K562 (cell line): ENCODE data around the gene COX19. TPM values are rescaled to one million over a fixed set of nuclear protein-coding genes. Genes with fewer than 3 reads are reported as not detected.

Experiments used
- ATAC-seq: fragments of 200-7000 bp; cut with Tn5 transposase; 3 replicates; pipeline ENCODE4 v1.9.1; 2020; ENCODE audit warnings: moderate library complexity
- BruUV-seq: library from RNA; stranded (reverse); fragments of 400-500 nt; replicated peaks from 2 replicates; lab custom pipeline; 2021; lab: Mats Ljungman, UMichigan
- CTCF ChIA-PET: fragments of 300-600 bp; formaldehyde crosslinking; extraction: SDS; loops from one replicate; lab custom pipeline; 2021; ENCODE audit warnings: low intra/inter-chr PET ratio; lab: Yijun Ruan, JAX
- POLR2A ChIA-PET: fragments of 300-600, 350-650 bp; sonication (Branson Sonifier 250); formaldehyde crosslinking; extraction: SDS; loops from one replicate; lab custom pipeline; 2021; ENCODE audit warnings: antibody characterized with exemption, inconsistent platforms; lab: Yijun Ruan, JAX
- DNase-seq, 4 experiments: peaks; one replicate each; pipeline versions ENCODE4 v3.0.0 to v3.0.0-alpha.2; 2011 to 2018; ENCODE audit warnings: low spot score in 3 of 4, mixed read lengths in 3 of 4; ENCODE audit errors: extremely low read depth in 1 of 4
- FAIRE-seq: peaks from 2 replicates; lab custom pipeline; 2011; peaks lifted over from hg19 to GRCh38; lab: Jason Lieb, UNC
- H2AFZ ChIP-seq: 2 replicates; pipeline ENCODE4 v1.6.0; 2011; ENCODE audit warnings: low read depth, low read length, control low read depth, inconsistent platforms
- H3K27ac ChIP-seq: fragments of 200-600 bp; 3 replicates; pipeline ENCODE4 v1.8.0; 2011; ENCODE audit warnings: low read depth, mild to moderate bottlenecking, control low read depth, inconsistent platforms, low read length, moderate library complexity, mixed read lengths; ENCODE audit errors: extremely low read depth
- H3K27me3 ChIP-seq, 2 experiments: fragments of 300-600 bp in 1 of 2; 2 replicates in 1 of 2; 3 replicates in 1 of 2; pipeline versions ENCODE4 v1.6.0 to v1.8.0; 2011; ENCODE audit warnings: inconsistent platforms in 2 of 2, low read length in 2 of 2, mild to moderate bottlenecking in 1 of 2, mixed read lengths in 1 of 2, moderate library complexity in 1 of 2; ENCODE audit not compliant: control insufficient read depth in 2 of 2, insufficient read depth in 2 of 2
- H3K36me3 ChIP-seq: fragments of 300-600 bp; 3 replicates; pipeline ENCODE4 v1.8.0; 2011; ENCODE audit warnings: mild to moderate bottlenecking, low read length, inconsistent platforms; ENCODE audit not compliant: control insufficient read depth, insufficient read depth
- H3K4me1 ChIP-seq, 2 experiments: fragments of 200-600 bp in 1 of 2; replicated peaks in 1 of 2; 2 replicates in 1 of 2; 3 replicates in 1 of 2; pipeline versions ENCODE4 v1.5.1 to v1.8.0; 2011; ENCODE audit warnings: inconsistent platforms in 2 of 2, low read length in 2 of 2, mild to moderate bottlenecking in 1 of 2, mixed read lengths in 1 of 2, moderate library complexity in 1 of 2; ENCODE audit not compliant: control insufficient read depth in 2 of 2, insufficient read depth in 2 of 2
- H3K4me2 ChIP-seq: 2 replicates; pipeline ENCODE4 v1.6.1; 2011; ENCODE audit warnings: low read length, control low read depth, inconsistent platforms, mixed read lengths; ENCODE audit not compliant: insufficient read depth
- H3K4me3 ChIP-seq: fragments of 200-600 bp; sonication (generic), shearing (Covaris generic); 2 replicates; pipeline ENCODE4 v1.5.1; 2016; ENCODE audit warnings: control low read depth, inconsistent platforms
- H3K79me2 ChIP-seq: fragments of 200-600 bp; 3 replicates; pipeline ENCODE4 v1.8.0; 2011; ENCODE audit warnings: low read length, inconsistent platforms; ENCODE audit not compliant: control insufficient read depth, insufficient read depth
- H3K9ac ChIP-seq, 2 experiments: 2 replicates each; pipeline versions ENCODE4 v1.6.0 to v1.6.1; 2011; ENCODE audit warnings: low read depth in 2 of 2, low read length in 2 of 2, control low read depth in 1 of 2, inconsistent platforms in 1 of 2, mild to moderate bottlenecking in 1 of 2, mixed read lengths in 1 of 2; ENCODE audit not compliant: insufficient read depth in 1 of 2
- H3K9me1 ChIP-seq: one replicate; pipeline ENCODE4 v1.6.0; 2011; ENCODE audit warnings: inconsistent platforms, mild to moderate bottlenecking, low read length, moderate library complexity; ENCODE audit not compliant: control insufficient read depth, insufficient read depth
- H3K9me3 ChIP-seq: replicated peaks from 2 replicates; pipeline ENCODE4 v1.5.1; 2011; ENCODE audit warnings: low read depth, low read length, inconsistent platforms; ENCODE audit not compliant: control insufficient read depth, insufficient read depth
- H4K20me1 ChIP-seq: replicated peaks from 2 replicates; pipeline ENCODE4 v1.6.1; 2011; ENCODE audit warnings: low read length, inconsistent platforms, mixed read lengths; ENCODE audit not compliant: control insufficient read depth, insufficient read depth
- ARID2 ChIP-seq: fragments of 450-650 bp; IDR thresholded peaks from 2 replicates; pipeline ENCODE4 v1.6.1; 2017; ENCODE audit warnings: antibody characterized with exemption, mild to moderate bottlenecking
- BRD9 ChIP-seq: fragments of 450-650 bp; IDR thresholded peaks from 2 replicates; pipeline ENCODE4 v1.6.1; 2018; ENCODE audit warnings: low read depth; ENCODE audit not compliant: partially characterized antibody
- CCNT2 ChIP-seq: IDR thresholded peaks from 2 replicates; pipeline ENCODE4 v1.6.1; 2011; ENCODE audit warnings: borderline replicate concordance, low read depth, mild to moderate bottlenecking, moderate library complexity, mixed read lengths, low read length; ENCODE audit not compliant: insufficient read length; ENCODE audit errors: extremely low read depth
- CXXC5 ChIP-seq: fragments of 250-450 bp; sonication (Bioruptor Pico); IDR thresholded peaks from 2 replicates; pipeline ENCODE4 v1.8.0; 2022; ENCODE audit warnings: inconsistent platforms, mild to moderate bottlenecking, moderate library complexity
- ETV6 ChIP-seq, 3 experiments: fragments of 150-350 bp in 1 of 3; sonication (generic) in 1 of 3; formaldehyde crosslinking in 1 of 3; IDR thresholded peaks; 2 replicates each; pipeline versions ENCODE4 v1.6.1 to v1.8.0; 2014 to 2022; ENCODE audit warnings: borderline replicate concordance in 2 of 3, low read depth in 2 of 3, antibody characterized with exemption in 1 of 3, low read length in 1 of 3, mild to moderate bottlenecking in 1 of 3, missing genetic modification reagents in 1 of 3
- HDGF ChIP-seq: fragments of 450-650 bp; IDR thresholded peaks from 2 replicates; pipeline ENCODE4 v1.6.1; 2016
- HNRNPK ChIP-seq: fragments of 200-400 bp; formaldehyde crosslinking; IDR thresholded peaks from one replicate; pipeline ENCODE4 v1.6.1; 2018; ENCODE audit warnings: mild to moderate bottlenecking, low read depth, low read length; ENCODE audit not compliant: poor library complexity, severe bottlenecking
- POLR2A ChIP-seq: fragments of 450-650 bp; conservative IDR thresholded peaks from 2 replicates; pipeline ENCODE4 v1.6.1; 2016
- RBFOX2 ChIP-seq: fragments of 200-400 bp; formaldehyde crosslinking; IDR thresholded peaks from 2 replicates; pipeline ENCODE4 v1.6.1; 2017; ENCODE audit warnings: low read depth, mild to moderate bottlenecking, low read length, moderate library complexity
- RBM22 ChIP-seq: fragments of 200-400 bp; formaldehyde crosslinking; IDR thresholded peaks from 2 replicates; pipeline ENCODE4 v1.6.1; 2018; ENCODE audit warnings: low read length, low read depth; ENCODE audit not compliant: poor library complexity, severe bottlenecking
- SIRT6 ChIP-seq: IDR thresholded peaks from one replicate; pipeline ENCODE4 v1.6.1; 2012; ENCODE audit warnings: low read depth, mild to moderate bottlenecking, control low read depth, inconsistent platforms, low read length, moderate library complexity
- SMAD3 ChIP-seq: fragments of 450-650 bp; formaldehyde crosslinking; conservative IDR thresholded peaks from 2 replicates; pipeline ENCODE4 v1.4.0; 2020; ENCODE audit warnings: mild to moderate bottlenecking
- ZNF224 ChIP-seq: sonication (generic); formaldehyde crosslinking; IDR thresholded peaks from 2 replicates; pipeline ENCODE4 v1.8.0; 2022; ENCODE audit warnings: mild to moderate bottlenecking, missing genetic modification reagents
- ZNF561 ChIP-seq: fragments of 450-650 bp; formaldehyde crosslinking; conservative IDR thresholded peaks from 2 replicates; pipeline ENCODE4 v1.4.0; 2020; ENCODE audit warnings: mild to moderate bottlenecking, moderate library complexity
- ZNF696 ChIP-seq: fragments of 250-450 bp; sonication (Bioruptor Pico); conservative IDR thresholded peaks from 2 replicates; pipeline ENCODE4 v1.4.0; 2020; ENCODE audit warnings: mild to moderate bottlenecking, moderate library complexity
- ZNF717 ChIP-seq: fragments of 250-450 bp; sonication (Bioruptor Pico); IDR thresholded peaks from 2 replicates; pipeline ENCODE4 v1.5.0; 2021
- WGBS: fragments of 100-300 bp; shearing (Covaris generic); methylation state at CpG from one replicate; pipeline ENCODE4 v1.1.6; 2016; ENCODE audit warnings: low coverage, mixed read lengths; ENCODE audit not compliant: insufficient coverage; ENCODE audit errors: missing lambda C conversion rate; 5-methylcytosine and 5-hydroxymethylcytosine counted together
- in situ Hi-C: fragments of 300-500 bp; cut with MboI; formaldehyde crosslinking; loops from 4 replicates; pipeline ENCODE4 v1.15.0; 2018; ENCODE audit warnings: inconsistent platforms, mixed read lengths
- intact Hi-C: fragments of 100-400 bp; cut with micrococcal nuclease; formaldehyde crosslinking; loops from 2 replicates; pipeline ENCODE4 v1.14.2; 2022
- polyA plus RNA-seq, 8 experiments: library from polyadenylated mRNA; depleted of rRNA in 4 of 8; stranded (reverse) in 5 of 8; unstranded in 3 of 8; fragments of >200 nt; fragmentation: Nextera tagmentation in 2 of 8; fragmentation: Illumina TruSeq in 1 of 8; extraction: Ambion mirVana in 2 of 8; extraction: Trizol in 1 of 8; gene quantifications; 2 replicates each; pipeline versions ENCODE4 v1.2.1 to v1.2.3, GENCODE V29; 2011 to 2014; ENCODE audit warnings: inconsistent platforms in 1 of 8, missing spikeins in 1 of 8
- total RNA-seq, 7 experiments: library from RNA; depleted of rRNA in 6 of 7; stranded (reverse); fragments of >200 nt in 6 of 7; fragmentation: Illumina TruSeq in 2 of 7; extraction: Trizol in 2 of 7; gene quantifications; 2 replicates each; pipeline versions ENCODE4 v1.2.1 to v1.2.3, GENCODE V29; 2011 to 2021; ENCODE audit warnings: low replicate concordance in 1 of 7
- TF ChIP-seq, protein P1 (sequence below): sonication (generic); formaldehyde crosslinking; IDR thresholded peaks from 2 replicates; pipeline ENCODE4 v1.8.0; 2022; ENCODE audit warnings: mild to moderate bottlenecking, missing genetic modification reagents
- TF ChIP-seq, protein P2 (sequence below): fragments of 200-800 bp; sonication (Bioruptor generic); IDR thresholded peaks from 2 replicates; pipeline ENCODE4 v1.6.1; 2017; ENCODE audit warnings: missing genetic modification characterization, missing compliant biosample characterization
- TF ChIP-seq, protein P3 (sequence below), 2 experiments: fragments of 450-650 bp in 1 of 2; sonication (generic) in 1 of 2; formaldehyde crosslinking; conservative IDR thresholded peaks; 2 replicates each; pipeline versions ENCODE4 v1.4.0 to v1.8.1; 2020 to 2022; ENCODE audit warnings: mild to moderate bottlenecking in 1 of 2, missing genetic modification reagents in 1 of 2

COX19 gene
- total and polyA plus RNA-seq, 9 of the 15 experiments (the other 6 are each of a cell fraction or from before 2014, with no cell fraction given) = 5.2 to 10.5 (median 7.9) TPM

DNA sequence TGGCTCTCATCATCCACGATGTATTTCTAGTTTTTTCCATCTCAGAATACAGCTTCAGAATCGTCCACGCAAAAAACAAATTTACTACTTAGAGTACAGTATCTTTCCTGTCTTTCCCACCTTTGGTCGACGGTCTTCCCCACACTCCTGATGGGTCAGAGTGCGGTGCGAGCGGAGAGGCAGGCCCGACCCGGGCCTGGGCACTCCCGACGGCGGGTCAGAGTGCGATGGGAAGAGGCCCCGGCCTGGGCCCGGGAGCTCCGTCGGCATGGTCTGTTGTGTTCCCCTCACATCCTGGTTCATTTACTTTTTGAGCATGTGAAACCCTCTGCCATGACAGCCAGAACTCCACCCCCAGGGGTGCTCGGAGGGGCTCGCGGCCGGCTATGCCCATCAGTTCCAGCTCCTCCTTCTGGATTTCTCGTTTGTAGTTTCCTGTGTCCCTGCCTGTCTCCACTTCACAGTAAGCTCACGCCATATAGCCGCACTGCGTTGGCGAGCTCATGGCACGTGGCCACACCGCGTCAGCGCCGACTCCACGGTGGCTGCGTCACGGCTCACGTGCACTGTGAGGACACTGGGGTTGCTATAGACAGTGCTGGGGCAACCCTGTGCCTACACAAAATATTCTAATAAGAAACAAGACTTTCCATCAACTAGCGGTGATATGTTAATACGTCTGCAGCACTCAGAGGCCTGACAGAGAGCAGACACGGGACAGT lies 7.8 kb downstream of the COX19 start:
- H3K4me3 ChIP-seq = no peak overlapping the region
- intact Hi-C loops = loop anchor here (10.0 kb wide), 2 partner anchors 183 to 653 kb away; no protein-coding TSS in a partner anchor
- ChIA-PET POLR2A (interaction anchor here (0.6 to 4.0 kb wide), 10 partner anchors 7 to 305 kb away, joined by 3 to 17 read pairs (median 4); partner anchors contain the start of gene COX19), CTCF (no interaction called here)
- H3K4me2 ChIP-seq = no peak overlapping the region
- peaks cover 54% of the 10 kb centered on the region for H3K36me3 ChIP-seq
- no TSS peak for BruUV-seq
- H3K9me3 ChIP-seq = no peaks in the 10 kb centered on the region
- 95% methylated on average over 36 of the region's 39 CpGs for WGBS
- in situ Hi-C loops = loop anchor here (10.0 kb wide), 1 partner anchor 653 kb away; no protein-coding TSS in a partner anchor
- H3K9me1 ChIP-seq = no peaks in the 10 kb centered on the region
- H3K27me3 ChIP-seq = peaks cover 0 to 2% of the 10 kb centered on the region in 2 experiments; a peak in 2 of 5 replicates
- H3K27ac ChIP-seq = no peak overlapping the region
- ATAC-seq (peak; percentile 17; the same call in 2 of the 3 replicates), DNase-seq (no peak), FAIRE-seq (no peak)
- H3K9ac ChIP-seq = no peak overlapping the region
- peaks cover 17% of the 10 kb centered on the region for H3K79me2 ChIP-seq
- peaks cover 0 to 34% of the 10 kb centered on the region in 2 experiments; a peak in 3 of 5 replicates for H3K4me1 ChIP-seq
- peaks cover 4% of the 10 kb centered on the region; the same call in 1 of the 2 replicates for H4K20me1 ChIP-seq
- H2AFZ ChIP-seq = no peak overlapping the region
- TF ChIP-seq, protein P1, sequence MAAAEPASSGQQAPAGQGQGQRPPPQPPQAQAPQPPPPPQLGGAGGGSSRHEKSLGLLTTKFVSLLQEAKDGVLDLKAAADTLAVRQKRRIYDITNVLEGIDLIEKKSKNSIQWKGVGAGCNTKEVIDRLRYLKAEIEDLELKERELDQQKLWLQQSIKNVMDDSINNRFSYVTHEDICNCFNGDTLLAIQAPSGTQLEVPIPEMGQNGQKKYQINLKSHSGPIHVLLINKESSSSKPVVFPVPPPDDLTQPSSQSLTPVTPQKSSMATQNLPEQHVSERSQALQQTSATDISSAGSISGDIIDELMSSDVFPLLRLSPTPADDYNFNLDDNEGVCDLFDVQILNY (CRISPR knock-in tag) = no peak
- TF ChIP-seq HDGF = no peak
- no peak for TF ChIP-seq SMAD3
- TF ChIP-seq ZNF717 (CRISPR knock-in tag) = no peak
- no peak for TF ChIP-seq ETV6 (IDR thresholded peaks at IDR 0.05; ENCODE audit: borderline replicate concordance in 1 of 2, low read depth in 2 of 2, low read length in 1 of 2)
- TF ChIP-seq ETV6 (CRISPR knock-in tag; IDR thresholded peaks at IDR 0.05; ENCODE audit: borderline replicate concordance) = no peak
- no peak for TF ChIP-seq HNRNPK
- TF ChIP-seq SIRT6 = no peak
- TF ChIP-seq ZNF561 (CRISPR knock-in tag) = no peak
- TF ChIP-seq RBFOX2 = peak; percentile 33; the same call in 1 of the 2 replicates
- TF ChIP-seq CXXC5 (CRISPR knock-in tag) = no peak
- no peak for TF ChIP-seq BRD9
- TF ChIP-seq, protein P2, sequence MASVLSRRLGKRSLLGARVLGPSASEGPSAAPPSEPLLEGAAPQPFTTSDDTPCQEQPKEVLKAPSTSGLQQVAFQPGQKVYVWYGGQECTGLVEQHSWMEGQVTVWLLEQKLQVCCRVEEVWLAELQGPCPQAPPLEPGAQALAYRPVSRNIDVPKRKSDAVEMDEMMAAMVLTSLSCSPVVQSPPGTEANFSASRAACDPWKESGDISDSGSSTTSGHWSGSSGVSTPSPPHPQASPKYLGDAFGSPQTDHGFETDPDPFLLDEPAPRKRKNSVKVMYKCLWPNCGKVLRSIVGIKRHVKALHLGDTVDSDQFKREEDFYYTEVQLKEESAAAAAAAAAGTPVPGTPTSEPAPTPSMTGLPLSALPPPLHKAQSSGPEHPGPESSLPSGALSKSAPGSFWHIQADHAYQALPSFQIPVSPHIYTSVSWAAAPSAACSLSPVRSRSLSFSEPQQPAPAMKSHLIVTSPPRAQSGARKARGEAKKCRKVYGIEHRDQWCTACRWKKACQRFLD = no peak
- TF ChIP-seq, protein P3, sequence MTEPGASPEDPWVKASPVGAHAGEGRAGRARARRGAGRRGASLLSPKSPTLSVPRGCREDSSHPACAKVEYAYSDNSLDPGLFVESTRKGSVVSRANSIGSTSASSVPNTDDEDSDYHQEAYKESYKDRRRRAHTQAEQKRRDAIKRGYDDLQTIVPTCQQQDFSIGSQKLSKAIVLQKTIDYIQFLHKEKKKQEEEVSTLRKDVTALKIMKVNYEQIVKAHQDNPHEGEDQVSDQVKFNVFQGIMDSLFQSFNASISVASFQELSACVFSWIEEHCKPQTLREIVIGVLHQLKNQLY (CRISPR knock-in tag; conservative IDR thresholded peaks at IDR 0.05) = no peak
- TF ChIP-seq RBM22 = peak; percentile 66
- TF ChIP-seq ZNF696 (CRISPR knock-in tag) = no peak
- TF ChIP-seq ZNF224 (CRISPR knock-in tag) = no peak
- peak; percentile 11; the same call in 1 of the 2 replicates for TF ChIP-seq POLR2A
- TF ChIP-seq CCNT2 = peak; percentile 8
- TF ChIP-seq ARID2 = no peak
